GM21717 (cell line): ENCODE results near the gene LLPH.

Experiments
- ATAC-seq: cut with Tn5 transposase; IDR thresholded peaks from one replicate; pipeline ENCODE4 v1.9.1; 2021; ENCODE audit warnings: mild to moderate bottlenecking, moderate library complexity; ENCODE audit not compliant: unreplicated experiment

The LLPH gene

DNA sequence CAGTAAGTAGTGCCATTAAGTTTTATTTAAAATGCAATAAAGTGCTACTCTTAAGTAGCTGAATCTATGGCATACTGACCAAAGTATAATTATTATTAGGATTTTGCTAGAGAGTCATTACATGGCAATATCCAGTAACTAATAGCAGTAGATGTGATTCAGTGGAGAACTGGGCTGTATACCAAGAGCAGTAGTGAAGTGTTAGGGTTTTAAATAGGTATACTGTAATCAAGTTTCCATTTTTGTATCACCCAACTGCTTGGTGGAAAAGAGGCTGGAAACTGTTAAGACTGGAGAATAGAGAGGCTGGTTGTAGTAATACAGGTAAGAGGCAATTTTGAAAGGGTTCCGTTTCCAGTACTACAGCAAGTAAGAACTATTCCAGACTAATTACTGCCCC lies 13.3 kb upstream of the LLPH start:
- ATAC-seq = no peak

DNA sequence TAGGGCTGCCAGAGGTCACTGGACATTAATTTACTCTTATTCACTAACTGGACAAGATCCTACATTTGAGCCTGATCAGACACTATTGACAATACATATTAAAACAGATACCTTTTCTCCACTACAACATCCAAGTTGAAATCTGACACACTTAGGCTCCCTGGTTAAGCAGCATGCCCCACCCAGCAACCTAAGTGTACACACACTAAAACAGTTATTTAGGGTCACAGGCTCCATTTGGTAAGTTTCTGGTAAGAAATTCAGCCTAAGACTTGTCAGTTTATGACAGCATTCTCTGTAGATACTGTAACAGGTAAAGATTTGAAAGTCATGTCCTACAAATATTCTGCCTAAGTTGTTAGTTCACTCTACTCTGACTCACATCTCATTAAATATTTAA lies 12.3 kb upstream of the LLPH start:
- ATAC-seq = no peak

DNA sequence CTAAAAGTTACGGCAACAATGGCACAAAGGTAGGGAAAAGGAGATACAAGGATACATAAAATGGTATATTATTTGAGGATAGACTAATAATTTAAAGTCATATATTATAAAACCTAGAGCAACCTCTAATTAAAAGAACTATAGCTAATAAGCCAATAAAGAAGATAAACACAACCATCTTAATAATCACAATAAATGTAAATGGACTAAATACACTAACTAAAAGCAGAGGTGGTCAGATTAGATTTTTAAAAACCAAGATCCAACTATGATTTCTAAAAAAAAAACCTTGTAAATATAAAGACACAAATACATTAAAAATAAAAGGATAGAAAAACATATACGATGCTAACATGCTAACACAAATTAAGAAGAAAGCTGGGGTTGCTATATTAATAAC lies 10.7 kb upstream of the LLPH start:
- no peak for ATAC-seq

DNA sequence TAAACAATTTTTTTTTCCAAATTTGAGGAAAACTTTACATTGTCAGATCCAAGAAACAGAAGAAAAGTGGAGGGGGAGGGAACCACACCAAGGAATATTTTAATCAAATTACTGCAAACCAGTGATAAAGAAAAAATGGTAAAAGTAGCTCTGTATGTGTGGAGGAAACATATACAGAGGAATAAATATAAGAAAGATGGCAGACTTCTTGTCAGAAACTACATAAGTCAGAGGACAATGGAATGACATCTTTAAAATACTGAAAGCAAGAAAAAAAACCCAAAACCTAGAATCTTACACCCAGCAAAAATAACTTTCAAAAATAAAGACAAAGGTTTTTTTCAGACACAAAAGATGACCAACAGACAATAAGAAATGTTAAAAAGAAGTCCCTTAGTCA lies 10.2 kb upstream of the LLPH start:
- no peak for ATAC-seq

DNA sequence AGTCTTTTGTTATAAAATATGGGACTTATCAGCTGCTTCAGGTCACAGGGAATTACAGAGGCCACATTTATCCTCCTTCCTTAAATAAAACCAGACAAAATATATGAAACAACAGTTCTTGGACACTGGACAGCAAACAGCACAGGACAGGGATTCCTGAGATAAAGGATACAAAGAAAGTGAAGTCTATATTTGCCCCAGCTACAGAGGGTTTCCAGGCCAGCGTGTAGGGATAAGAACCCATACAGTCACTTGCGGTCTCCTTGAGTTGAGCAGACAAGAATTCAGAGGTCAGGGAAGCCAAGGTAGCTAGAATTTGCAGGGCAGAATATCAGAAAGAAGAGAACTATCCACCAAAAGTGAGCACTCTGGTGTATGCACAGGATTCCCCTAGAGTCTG lies 8.8 kb upstream of the LLPH start:
- no peak for ATAC-seq

DNA sequence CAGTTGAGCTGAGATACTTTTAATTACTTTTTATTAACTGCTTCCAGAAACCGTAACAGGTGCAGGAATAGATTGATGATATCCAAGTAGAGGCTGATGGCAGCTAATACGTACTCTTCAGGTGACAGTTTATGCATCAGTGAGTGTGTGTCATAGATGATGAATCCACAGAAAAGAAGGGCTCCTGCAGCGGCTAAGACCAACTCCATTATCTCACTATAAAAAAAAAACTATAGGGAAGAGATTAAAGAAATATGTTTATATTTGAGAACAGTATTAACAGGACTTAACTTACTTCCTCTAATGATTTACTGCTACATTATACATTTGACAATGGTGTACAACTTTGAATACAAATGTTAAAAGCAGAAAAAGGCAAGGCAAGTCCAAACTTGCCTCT lies 7.4 kb upstream of the LLPH start:
- ATAC-seq = no peak

DNA sequence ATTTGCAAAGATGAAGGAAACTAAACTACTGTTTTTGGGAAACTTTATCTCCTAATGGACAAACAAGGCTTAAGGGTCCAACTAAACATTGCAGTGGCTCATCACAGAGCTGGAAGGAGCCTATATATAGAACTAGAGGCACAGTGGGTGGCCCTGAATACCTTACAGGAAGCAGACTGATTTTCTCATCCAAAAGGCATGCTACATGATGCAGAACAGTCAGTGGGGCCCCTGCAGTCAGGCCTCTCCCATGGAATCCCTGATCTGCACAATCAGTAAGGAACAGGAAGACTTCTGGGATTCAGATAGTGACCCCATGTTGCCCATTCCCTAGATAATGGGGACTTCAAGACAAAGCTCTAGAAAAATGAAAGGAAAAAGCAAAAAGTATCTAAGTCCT lies 1.9 kb upstream of the LLPH start:
- ATAC-seq = no peak

DNA sequence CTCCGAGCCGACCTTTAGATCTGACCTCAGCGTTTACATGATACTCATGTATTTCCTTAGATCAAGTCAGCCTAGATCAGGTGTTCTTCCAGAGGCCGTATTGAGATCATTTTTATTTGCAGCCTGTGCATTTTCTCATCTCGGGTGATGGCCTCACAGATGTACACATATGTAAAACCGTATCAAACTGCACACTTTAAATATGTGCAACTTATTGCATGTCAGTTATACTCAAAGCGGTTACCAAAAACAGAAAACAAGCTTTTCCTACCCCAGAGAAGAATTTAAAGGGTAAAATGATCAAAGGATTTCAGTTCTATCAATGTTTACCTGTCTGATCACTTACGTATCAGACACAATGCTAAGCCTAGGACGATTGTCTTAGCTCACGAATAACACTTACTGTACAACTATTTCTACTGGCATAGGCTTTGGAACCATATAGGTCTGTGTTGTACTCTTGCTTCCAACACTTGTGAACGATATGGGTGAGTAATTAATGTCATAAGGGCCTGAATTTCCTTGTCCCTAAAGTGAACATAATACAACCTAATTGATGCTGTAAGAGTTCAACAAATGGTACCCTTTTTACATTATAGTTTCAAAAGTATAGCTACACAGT lies 628 bp upstream of the LLPH start:
- no peak for ATAC-seq

DNA sequence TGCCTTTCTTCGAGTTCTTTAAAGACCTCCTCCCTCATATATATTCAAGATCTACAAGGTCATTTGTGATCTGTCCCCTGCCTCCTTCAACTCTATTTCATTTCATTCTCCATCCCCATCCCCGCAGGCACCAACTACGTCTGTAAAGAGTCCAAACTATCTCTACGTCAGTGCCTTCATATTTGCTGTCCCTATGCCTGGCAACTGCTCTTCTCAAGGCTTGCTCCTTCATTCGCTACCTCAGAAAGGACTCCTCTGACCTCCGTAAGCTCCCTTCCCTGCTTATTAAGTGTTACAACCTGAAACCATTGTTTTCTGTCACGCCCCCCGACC lies 650 bp downstream of the LLPH start:
- no peak for ATAC-seq

DNA sequence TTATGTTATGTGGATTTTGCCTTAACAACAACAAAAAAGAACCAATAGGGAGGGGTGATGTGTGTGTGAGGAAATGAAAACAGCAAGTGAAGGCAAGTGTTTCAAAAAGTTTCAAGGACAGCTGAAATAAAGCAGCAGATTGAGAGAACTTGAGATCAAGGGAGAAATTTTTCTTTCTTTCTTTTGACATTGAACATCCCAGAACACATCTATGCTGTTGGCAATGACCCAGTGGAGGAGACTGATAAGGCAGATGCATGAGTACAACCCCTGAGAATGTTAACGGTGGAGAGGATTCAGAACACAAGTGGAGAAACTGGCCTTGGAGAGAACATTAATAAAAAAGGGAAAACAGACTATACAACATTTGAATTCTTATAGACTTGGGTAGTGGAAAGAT lies 2.9 kb downstream of the LLPH start:
- ATAC-seq = no peak

DNA sequence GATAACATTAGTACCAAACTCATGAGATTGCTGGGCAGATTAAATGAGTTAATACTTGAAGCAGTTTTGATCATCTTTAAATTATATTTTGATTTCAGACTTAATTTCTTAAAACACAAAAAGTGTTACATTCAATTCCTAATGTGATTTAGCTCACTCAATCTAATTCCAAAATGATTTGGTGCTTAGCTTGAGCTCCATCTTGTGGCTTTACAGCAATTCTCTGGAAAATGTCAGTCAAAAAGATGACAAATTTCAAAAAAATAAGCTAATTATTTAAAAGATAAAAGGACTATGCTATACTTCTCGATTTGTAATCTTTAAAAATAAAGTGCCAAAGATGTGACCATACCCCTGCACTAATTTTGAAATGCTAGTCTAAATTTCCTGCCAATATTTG lies 10.1 kb downstream of the LLPH start:
- ATAC-seq = no peak

DNA sequence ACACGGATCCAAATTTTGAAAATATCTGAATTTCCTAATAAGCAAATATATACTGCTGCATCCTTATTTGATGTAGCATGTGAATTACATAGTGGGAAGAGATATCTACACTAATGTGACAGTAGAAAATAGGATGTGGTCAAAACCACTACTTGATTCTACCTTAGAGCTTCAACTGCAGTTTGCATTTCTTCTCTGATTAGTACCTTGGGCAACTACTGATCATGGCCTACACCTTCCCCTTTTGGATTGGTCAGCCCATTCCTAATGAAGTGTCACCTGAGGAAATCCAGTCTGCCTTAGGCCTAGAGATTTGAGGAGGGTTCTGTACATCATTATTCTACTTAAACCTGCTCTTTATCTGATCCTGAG lies 10.7 kb downstream of the LLPH start:
- no peak for ATAC-seq

DNA sequence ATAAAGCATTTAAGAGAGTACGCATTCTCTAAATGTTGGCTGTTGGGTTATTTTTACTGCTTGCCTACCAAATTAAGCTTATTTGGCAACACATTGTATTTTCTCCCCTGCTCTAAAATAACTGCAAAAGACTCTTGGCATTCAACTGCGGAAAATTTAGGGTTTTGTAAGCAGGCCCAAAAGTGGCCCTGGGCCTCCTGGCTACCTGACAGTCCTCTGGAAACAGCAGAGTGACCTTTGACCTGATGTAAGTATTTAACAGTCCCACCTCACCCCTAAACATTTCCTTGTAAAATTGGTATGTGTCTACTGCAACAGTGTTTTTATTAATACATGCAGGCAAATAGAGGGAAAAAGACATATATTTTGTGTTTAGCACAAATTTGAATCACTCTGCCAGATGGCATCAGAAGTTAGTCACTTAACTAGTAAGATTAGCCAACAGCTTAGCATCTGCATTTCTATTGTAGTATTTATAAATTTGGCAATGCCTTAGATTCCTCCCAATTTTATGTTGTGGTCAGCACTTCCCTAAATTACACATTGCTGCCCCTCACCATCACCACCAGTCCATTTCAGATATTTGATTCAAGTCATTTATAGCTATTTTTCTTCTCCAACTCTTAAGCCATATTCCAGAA lies 11.2 kb downstream of the LLPH start:
- ATAC-seq = no peak

DNA sequence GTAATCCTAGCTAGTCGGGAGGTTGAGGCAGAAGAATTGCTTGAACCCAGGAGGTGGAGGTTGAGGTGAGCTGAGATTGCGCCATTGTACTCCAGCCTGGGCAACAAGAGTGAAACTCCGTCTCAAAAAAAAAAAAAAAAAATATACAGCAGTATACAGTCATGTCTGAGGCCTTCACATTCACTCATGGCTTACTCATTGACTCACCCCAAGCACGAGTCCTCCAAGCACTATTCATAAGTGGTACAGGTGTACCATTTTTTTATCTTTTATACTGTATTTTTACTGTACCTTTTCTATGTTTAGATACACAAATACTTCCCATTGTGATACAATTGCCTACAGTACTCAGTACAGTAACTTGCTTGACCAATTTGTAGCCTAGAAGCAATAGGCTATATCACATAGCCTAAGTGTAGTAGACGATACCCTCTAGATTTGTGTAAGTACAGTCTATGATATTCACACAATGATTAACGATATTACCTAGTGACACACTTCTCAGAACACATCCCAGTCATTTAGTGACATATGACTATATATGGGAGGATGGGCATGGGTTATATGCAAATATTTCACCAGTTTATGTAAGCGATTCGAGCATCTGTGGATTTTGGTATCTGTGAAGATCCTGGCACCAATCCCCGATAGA lies 12.2 kb downstream of the LLPH start:
- no peak for ATAC-seq

DNA sequence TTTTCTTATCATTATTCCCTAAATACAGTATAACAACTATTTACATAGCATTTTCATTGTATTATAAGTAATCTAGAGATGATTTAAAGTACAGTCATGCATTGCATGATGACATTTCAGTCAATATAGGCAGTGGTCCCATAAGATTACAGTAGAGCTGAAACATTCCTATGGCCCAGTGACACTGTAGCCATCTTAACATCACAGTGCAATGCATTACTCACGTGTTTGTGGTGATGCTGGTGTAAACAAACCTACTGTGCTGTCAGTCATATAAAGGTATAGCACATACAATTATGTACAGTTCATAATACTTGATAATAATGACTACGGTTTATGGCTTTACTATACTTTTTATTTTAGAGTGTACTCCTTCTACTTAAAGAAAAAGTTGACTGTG lies 13.3 kb downstream of the LLPH start:
- no peak for ATAC-seq

DNA sequence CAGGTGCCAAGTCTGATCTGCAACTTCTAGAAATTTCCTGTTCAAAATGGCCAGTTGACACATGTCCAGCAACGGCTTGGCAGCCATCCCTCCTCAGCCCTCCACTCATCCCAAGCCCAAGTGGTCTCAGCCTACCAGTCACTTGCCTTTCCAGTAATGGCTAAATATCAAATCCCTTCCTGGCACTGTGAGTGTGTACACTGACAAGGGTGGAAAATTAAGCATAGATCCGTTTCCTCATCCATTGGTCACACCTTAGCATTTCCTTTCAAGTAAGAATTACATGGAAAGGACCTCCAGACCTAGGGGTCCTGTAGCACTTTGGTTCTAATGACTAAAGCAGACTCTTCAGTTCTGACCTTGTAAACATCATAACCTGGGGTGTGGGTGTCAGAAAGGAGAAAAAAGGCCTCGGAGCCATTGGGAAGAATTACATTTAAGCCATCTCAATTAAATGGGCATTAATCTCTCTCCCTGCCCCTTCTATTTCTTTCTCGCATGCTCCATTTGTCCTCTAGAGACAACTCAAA lies 15.4 kb downstream of the LLPH start:
- ATAC-seq = no peak

DNA sequence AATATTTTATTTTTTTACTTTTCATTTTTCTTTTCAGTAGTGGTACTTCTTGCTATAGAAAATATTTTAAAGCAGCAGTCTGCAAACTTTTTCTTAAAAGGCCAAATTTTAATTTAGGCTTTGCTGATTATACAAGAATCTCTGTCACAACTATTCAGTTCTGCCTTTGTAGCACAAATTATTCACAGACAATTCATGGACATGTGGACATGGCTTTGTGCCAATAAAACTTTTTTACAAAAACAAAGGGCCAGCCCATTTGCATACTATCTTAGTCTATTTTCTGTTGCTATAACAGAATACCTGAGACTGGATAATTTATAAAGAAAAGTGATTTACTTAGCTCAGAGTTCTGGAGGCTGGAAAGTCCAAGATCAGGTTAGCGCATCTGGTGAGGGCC lies 17.1 kb downstream of the LLPH start:
- ATAC-seq = no peak

DNA sequence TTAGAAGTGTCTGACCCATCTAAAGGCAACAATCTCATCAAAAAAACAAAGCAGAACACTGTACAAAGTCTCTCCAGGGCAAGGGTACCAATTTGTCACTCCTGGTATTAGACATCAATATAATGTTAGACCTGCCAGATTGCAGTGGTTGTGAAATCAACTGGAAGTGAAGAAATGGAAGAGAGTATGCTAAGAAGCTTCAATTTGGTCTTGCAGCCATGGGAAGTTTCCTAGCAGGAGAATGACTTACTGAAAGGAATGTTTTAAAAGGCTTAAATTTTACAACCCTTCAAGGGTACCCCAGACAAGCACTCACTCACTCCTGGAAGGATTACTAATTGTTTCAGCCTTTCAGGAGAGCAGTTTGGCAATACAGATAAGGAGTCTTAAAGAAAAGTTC lies 18.9 kb downstream of the LLPH start:
- ATAC-seq = no peak

DNA sequence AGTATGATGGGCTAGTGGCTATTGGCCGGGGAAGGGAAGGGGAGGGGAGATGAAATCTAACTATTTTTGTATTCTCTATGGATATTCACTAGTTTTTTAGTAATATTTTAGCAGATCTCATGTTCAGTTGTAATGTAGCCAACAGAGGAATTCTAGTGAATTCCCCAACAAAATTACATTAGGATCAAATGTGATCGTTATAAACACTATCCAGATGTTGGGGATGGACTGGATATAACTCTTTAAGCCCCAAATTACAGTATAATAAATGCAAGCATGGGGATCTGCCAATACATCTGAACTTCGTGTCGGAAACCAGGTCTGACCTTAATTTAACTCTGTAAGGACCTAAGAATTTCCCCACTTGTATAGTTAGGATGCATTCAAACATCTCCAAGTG lies 21.5 kb downstream of the LLPH start:
- no peak for ATAC-seq

DNA sequence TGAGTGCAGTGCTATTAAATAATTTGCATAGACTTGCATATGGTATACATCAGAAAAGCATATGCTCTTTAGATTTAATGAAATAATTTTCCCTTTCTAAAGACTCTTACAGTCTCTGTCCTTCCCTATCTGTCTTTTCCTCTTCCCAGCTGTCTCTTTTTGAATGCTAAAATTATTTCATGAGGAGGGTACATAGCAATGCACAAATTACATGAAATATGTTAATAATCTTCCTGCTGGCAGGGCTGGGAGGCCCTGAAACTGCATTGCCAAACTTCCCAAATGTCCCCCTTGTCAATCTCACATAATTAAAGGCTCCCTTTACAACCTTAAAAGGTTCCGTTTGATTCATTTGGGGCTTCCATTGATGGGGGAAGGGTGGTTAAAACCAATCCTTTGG lies 22.2 kb downstream of the LLPH start:
- ATAC-seq = no peak

DNA sequence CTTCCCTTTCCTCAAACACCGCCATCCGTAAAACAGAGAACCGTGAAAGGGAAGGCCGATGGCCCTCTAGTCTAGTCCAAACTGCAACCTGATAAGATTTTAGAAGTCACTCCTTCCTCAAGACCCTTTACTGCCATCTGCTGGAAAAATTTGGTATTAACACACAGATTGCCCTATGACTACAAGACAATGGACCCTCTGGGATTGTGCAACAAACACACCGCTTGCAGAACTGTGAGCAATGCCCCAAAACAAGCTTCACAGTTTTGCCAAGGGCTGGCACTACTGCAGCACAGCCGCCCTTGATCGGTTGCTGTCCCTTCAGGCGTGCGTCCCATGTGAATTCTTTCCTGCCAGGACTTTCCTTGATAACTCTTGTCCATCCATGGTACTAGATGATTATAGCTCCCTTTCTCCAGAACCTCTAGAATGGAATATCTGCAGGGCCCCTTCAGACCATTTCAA lies 23.1 kb downstream of the LLPH start:
- peak; percentile 79 for ATAC-seq
